Superior temporal gyrus (tissue), 1 donor: ENCODE measurements around the gene JAG2.

Experiments used
- DNase-seq: peaks from one replicate; pipeline ENCODE4 v3.0.0-alpha.2; 2016; ENCODE audit errors: extremely low spot score

Gene JAG2

GRCh38 chr14:105203701-105204100 lies 35.1 kb upstream of the JAG2 start:
- no peak for DNase-seq

GRCh38 chr14:105203057-105203531 lies 34.5 kb upstream of the JAG2 start:
- DNase-seq, result peak; percentile 78

GRCh38 chr14:105201925-105202513 lies 33.4 kb upstream of the JAG2 start:
- no peak for DNase-seq

- no peak for DNase-seq
These were observed 32.8 kb upstream of the JAG2 start for GRCh38 chr14:105201156-105201924.

- no peak for DNase-seq
These were observed 32.1 kb upstream of the JAG2 start for GRCh38 chr14:105200641-105201040.

GRCh38 chr14:105200074-105200473 lies 31.5 kb upstream of the JAG2 start:
- DNase-seq, result no peak

- DNase-seq, result no peak
These were observed 30.5 kb upstream of the JAG2 start for GRCh38 chr14:105199093-105199492.

GRCh38 chr14:105198588-105198987 lies 30.0 kb upstream of the JAG2 start:
- no peak for DNase-seq

GRCh38 chr14:105197211-105197641 lies 28.6 kb upstream of the JAG2 start:
- DNase-seq, result no peak

GRCh38 chr14:105196265-105196960 lies 27.8 kb upstream of the JAG2 start:
- DNase-seq, result no peak

GRCh38 chr14:105195522-105196264 lies 27.1 kb upstream of the JAG2 start:
- no peak for DNase-seq

GRCh38 chr14:105195051-105195450 lies 26.5 kb upstream of the JAG2 start:
- no peak for DNase-seq

GRCh38 chr14:105193916-105194782 lies 25.6 kb upstream of the JAG2 start:
- no peak for DNase-seq

- DNase-seq, result no peak
These were observed 24.5 kb upstream of the JAG2 start for GRCh38 chr14:105192866-105193731.

GRCh38 chr14:105187935-105188524 lies 19.5 kb upstream of the JAG2 start:
- no peak for DNase-seq

- DNase-seq, result no peak
These were observed 18.5 kb upstream of the JAG2 start for GRCh38 chr14:105187116-105187515.

- no peak for DNase-seq
These were observed 17.4 kb upstream of the JAG2 start for GRCh38 chr14:105185973-105186372.

- no peak for DNase-seq
These were observed 16.4 kb upstream of the JAG2 start for GRCh38 chr14:105185001-105185400.

GRCh38 chr14:105184461-105184860 lies 15.9 kb upstream of the JAG2 start:
- DNase-seq, result no peak
